ENCODE results near the gene BTBD19. TPM values are rescaled to one million over a fixed set of nuclear protein-coding genes. Genes with fewer than 3 reads are reported as not detected.

Gene BTBD19
- polyA plus RNA-seq, 1 experiment: 7.3 TPM

DNA sequence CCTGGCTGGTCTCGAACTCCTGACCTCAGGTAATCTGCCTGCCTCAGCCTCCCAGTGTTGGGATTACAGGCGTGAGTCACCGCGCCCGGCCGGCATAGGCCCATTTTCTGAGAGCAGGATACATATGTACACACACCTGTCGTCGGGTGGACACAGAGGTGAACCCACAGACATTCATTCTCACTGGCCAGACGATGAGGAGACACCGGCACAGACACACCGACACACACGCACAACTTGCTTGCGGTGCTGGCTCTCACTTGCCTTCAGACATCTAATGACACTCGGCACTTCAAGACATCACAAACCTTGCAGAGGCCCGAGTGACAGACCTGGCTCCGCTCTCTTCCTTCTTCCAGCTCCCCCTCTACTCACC, 34.2 kb downstream of the BTBD19 start:
- H3K27ac ChIP-seq (ENCODE audit: low read depth, low read length): no peak overlapping the region
- ChIA-PET CTCF (interaction anchor here (0.6 to 1.9 kb wide), 2 partner anchors 144 to 172 kb away, joined by 5 to 12 read pairs; partner anchors contain the start of gene EIF2B3), POLR2A (interaction anchor here (1.1 kb wide), 1 partner anchor 16 kb away, joined by 3 read pairs; no protein-coding TSS in a partner anchor)
- peak overlapping the region; percentile 64 for H3K4me3 ChIP-seq (ENCODE audit: low read depth, low read length)
- TF ChIP-seq, protein P1, sequence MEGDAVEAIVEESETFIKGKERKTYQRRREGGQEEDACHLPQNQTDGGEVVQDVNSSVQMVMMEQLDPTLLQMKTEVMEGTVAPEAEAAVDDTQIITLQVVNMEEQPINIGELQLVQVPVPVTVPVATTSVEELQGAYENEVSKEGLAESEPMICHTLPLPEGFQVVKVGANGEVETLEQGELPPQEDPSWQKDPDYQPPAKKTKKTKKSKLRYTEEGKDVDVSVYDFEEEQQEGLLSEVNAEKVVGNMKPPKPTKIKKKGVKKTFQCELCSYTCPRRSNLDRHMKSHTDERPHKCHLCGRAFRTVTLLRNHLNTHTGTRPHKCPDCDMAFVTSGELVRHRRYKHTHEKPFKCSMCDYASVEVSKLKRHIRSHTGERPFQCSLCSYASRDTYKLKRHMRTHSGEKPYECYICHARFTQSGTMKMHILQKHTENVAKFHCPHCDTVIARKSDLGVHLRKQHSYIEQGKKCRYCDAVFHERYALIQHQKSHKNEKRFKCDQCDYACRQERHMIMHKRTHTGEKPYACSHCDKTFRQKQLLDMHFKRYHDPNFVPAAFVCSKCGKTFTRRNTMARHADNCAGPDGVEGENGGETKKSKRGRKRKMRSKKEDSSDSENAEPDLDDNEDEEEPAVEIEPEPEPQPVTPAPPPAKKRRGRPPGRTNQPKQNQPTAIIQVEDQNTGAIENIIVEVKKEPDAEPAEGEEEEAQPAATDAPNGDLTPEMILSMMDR (IDR thresholded peaks at IDR 0.05; ENCODE audit: low read depth, low read length): no peak
- DNase-seq (ENCODE audit: low read depth, low spot score): no peak
- no peaks in the 10 kb centered on the region for H3K27me3 ChIP-seq (ENCODE audit: control insufficient read depth, insufficient read depth, low read length)
- H3K9me3 ChIP-seq (ENCODE audit: control insufficient read depth, insufficient read depth, low read length): no peaks in the 10 kb centered on the region

DNA sequence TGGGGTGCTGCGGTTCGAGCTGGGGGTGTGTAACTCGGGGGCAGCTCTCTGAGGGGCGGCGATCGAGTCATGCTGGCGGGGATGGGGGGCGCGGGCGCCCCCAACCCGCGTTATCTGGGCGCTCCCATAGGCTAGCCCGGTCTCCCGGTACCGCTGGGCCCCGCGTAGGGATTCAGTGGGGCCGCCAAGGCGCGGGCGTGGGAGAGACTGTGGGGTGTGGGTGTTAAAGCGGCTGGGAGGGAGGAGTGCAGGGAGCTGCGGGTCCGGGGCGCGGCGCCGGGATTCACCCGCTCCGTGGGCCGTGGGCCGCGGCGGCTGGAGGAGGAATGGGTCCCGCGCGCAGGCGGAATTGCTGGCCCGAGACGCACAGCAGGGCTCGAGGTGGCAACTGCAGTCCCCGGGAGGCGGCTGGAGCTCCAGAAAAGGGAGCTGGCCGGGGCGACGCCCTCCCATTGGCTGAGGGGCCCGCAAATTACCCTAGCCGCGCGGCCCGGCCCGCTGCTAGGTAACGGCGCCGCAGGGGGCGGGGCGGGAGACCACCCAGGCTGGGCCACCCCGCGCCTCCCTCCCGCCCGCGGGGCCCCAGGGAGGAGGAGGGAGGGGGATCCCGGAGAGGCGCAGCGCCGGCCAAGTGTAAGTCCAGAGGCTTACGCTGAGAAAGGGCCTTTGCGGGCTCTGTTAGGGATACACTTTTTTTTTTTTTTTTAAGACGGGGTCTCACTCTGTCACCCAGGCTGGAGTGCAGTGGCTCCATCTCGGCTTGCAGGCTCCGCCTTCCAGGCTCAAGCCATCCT, 34.7 kb downstream of the BTBD19 start, which contains the start of gene PTCH2:
TSS of gene PTCH2 (minus strand) at position 392 of the 794 bp plus-strand sequence. CDS start at position 71, 321 bp downstream.
- H3K27me3 ChIP-seq (ENCODE audit: control insufficient read depth, insufficient read depth, low read length): no peaks in the 10 kb centered on the region
- peak within 1 kb of the TSS; percentile 64 for H3K4me3 ChIP-seq (ENCODE audit: low read depth, low read length)
- TF ChIP-seq, protein P1 (IDR thresholded peaks at IDR 0.05; ENCODE audit: low read depth, low read length): no peak
- ChIA-PET POLR2A (interaction anchor here (0.6 to 1.1 kb wide), 8 partner anchors 16 to 505 kb away, joined by 3 to 5 read pairs (median 3); partner anchors contain the start of genes BTBD19, EIF2B3, HECTD3 and UROD), CTCF (interaction anchor here (0.6 to 1.9 kb wide), 4 partner anchors 12 to 1668 kb away, joined by 3 to 12 read pairs (median 5); partner anchors contain the start of gene EIF2B3)
- peak; percentile 20 for DNase-seq (ENCODE audit: low read depth, low spot score)
- H3K9me3 ChIP-seq (ENCODE audit: control insufficient read depth, insufficient read depth, low read length): no peaks in the 10 kb centered on the region
- H3K27ac ChIP-seq (ENCODE audit: low read depth, low read length): no peak within 1 kb of the TSS

DNA sequence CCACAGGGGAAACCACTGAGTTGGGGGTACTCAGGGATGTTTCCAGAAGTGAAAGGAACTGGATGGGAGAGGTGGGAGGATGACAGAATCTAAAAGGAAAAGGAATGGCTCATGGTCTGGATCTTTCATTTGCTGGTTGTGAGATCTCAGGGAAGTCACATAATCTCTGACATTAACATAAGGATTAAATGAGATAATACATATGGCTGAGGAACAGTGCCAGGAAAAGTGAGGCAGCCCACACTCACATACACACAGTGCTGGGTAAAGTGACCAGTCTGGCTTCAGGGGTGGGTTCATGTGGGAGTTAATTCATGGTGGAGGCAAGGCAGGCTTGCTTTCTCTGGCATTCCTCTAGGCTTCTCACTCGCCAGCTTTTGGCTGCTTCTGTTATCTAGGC, 38.7 kb downstream of the BTBD19 start:
- H3K27ac ChIP-seq (ENCODE audit: low read depth, low read length): no peak overlapping the region
- TF ChIP-seq, protein P1 (IDR thresholded peaks at IDR 0.05; ENCODE audit: low read depth, low read length): no peak
- no peak for DNase-seq (ENCODE audit: low read depth, low spot score)
- ChIA-PET CTCF (no interaction called here), POLR2A (no interaction called here)
- H3K4me3 ChIP-seq (ENCODE audit: low read depth, low read length): no peak overlapping the region
- H3K27me3 ChIP-seq (ENCODE audit: control insufficient read depth, insufficient read depth, low read length): no peaks in the 10 kb centered on the region
- no peaks in the 10 kb centered on the region for H3K9me3 ChIP-seq (ENCODE audit: control insufficient read depth, insufficient read depth, low read length)

DNA sequence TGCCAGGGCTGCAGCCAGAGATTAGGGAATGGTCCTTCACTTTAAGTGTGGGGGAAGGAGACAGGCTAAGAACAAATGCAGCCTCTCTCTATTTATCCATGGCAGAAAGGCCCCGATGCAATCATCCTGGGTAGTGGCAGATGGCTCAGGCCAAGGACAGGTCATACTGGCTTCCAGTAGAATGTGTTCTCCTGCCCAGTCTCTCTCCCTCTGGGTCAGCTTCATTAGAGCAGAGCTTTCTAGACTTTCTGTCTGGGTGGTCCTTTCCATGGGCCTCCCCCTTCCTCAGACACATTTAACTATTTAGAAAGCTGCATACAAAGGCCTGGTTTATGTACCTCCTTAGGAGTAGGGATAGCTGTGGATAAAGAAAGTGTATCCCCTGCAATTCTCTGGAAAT, 39.5 kb downstream of the BTBD19 start:
- no peak overlapping the region for H3K27ac ChIP-seq (ENCODE audit: low read depth, low read length)
- H3K9me3 ChIP-seq (ENCODE audit: control insufficient read depth, insufficient read depth, low read length): no peaks in the 10 kb centered on the region
- no peak overlapping the region for H3K4me3 ChIP-seq (ENCODE audit: low read depth, low read length)
- POLR2A ChIA-PET: no interaction called here
- DNase-seq (ENCODE audit: low read depth, low spot score): no peak
- H3K27me3 ChIP-seq (ENCODE audit: control insufficient read depth, insufficient read depth, low read length): no peaks in the 10 kb centered on the region
- CTCF ChIA-PET: interaction anchor here (0.7 to 1.4 kb wide), 2 partner anchors 13 to 456 kb away, joined by 4 read pairs; no protein-coding TSS in a partner anchor
- TF ChIP-seq, protein P1 (IDR thresholded peaks at IDR 0.05; ENCODE audit: low read depth, low read length): no peak
